GM12878 (cell line): ENCODE measurements around the gene BNC2.

ENCODE experiments used
- EP300 ChIP-seq, 2 experiments: fragments of 150-350 bp in 1 of 2; IDR thresholded peaks; 2 replicates each; pipeline ENCODE4 v1.6.1; 2011 to 2012; ENCODE audit warnings: low read depth in 2 of 2, low read length in 2 of 2, borderline replicate concordance in 1 of 2, improper control_type of control experiment in 1 of 2, inconsistent platforms in 1 of 2; ENCODE audit not compliant: control insufficient read depth in 1 of 2
- GABPA ChIP-seq: IDR thresholded peaks from 2 replicates; pipeline ENCODE4 v1.6.1; 2014; ENCODE audit warnings: antibody characterized with exemption, low read depth, mild to moderate bottlenecking, inconsistent platforms
- JUND ChIP-seq: IDR thresholded peaks from 2 replicates; pipeline ENCODE4 v1.6.1; 2012; ENCODE audit warnings: low read depth, mild to moderate bottlenecking, low read length, improper control_type of control experiment, moderate library complexity
- PML ChIP-seq: IDR thresholded peaks from 2 replicates; pipeline ENCODE4 v1.6.1; 2012; ENCODE audit warnings: low read length, inconsistent platforms
- RAD21 ChIP-seq: IDR thresholded peaks from 2 replicates; pipeline ENCODE4 v1.6.1; 2011; ENCODE audit warnings: mild to moderate bottlenecking, low read depth, low read length, moderate library complexity; ENCODE audit not compliant: insufficient read depth
- RBBP5 ChIP-seq: fragments of 200-600 bp; sonication (generic); conservative IDR thresholded peaks from 2 replicates; pipeline ENCODE4 v1.6.1; 2016
- SMC3 ChIP-seq: IDR thresholded peaks from 2 replicates; pipeline ENCODE4 v1.6.1; 2011; ENCODE audit warnings: low read length, improper control_type of control experiment, borderline replicate concordance
- SUZ12 ChIP-seq: fragments of 200-600 bp; sonication (generic); IDR thresholded peaks from one replicate; pipeline ENCODE4 v1.6.1; 2018; ENCODE audit warnings: antibody characterized with exemption, mild to moderate bottlenecking; ENCODE audit not compliant: unreplicated experiment
- ZNF274 ChIP-seq: IDR thresholded peaks from one replicate; pipeline ENCODE4 v1.8.0; 2011; ENCODE audit not compliant: insufficient read length, insufficient read depth
- TF ChIP-seq, protein P1 (sequence below): IDR thresholded peaks from 2 replicates; pipeline ENCODE4 v1.6.1; 2012; ENCODE audit warnings: low read length, inconsistent platforms
- TF ChIP-seq, protein P2 (sequence below), 3 experiments: IDR thresholded peaks in 2 of 3; conservative IDR thresholded peaks in 1 of 3; 2 replicates each; pipeline ENCODE4 v1.5.1; 2011; ENCODE audit warnings: low read depth in 3 of 3, low read length in 3 of 3, mild to moderate bottlenecking in 3 of 3, control low read depth in 2 of 3, moderate library complexity in 2 of 3, inconsistent platforms in 1 of 3, mixed read lengths in 1 of 3; ENCODE audit not compliant: control insufficient read depth in 2 of 3, insufficient read depth in 1 of 3; ENCODE audit errors: extremely low read depth in 1 of 3

DNA sequence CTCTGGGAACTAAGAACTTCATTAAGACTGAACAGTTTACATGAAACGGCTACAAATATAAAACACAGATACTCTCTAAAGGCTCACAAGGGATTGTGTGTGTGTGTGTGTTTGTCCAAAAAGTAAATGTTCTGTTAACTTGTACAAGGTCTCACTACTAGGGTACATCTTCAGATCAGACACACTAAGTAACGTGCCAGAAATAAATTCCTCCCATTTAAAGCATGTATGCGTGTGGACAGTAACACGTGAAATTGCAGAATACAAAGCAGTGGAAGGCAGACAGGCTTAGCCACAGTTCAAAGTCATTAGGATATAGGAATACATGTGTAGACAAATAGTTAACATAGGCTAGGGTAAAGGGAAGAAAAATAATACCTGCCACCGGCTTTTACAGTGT is 1.8 kb downstream of the BNC2 start:
- TF ChIP-seq SMC3 (no peak), PML (no peak), JUND (no peak), EP300 (IDR thresholded peaks at IDR 0.05; ENCODE audit: borderline replicate concordance in 1 of 2, control insufficient read depth in 1 of 2, low read depth in 2 of 2, low read length in 2 of 2) (no peak), RBBP5 (no peak), SUZ12 (no peak), GABPA (no peak), RAD21 (no peak), ZNF274 (no peak)
- TF ChIP-seq, protein P1, sequence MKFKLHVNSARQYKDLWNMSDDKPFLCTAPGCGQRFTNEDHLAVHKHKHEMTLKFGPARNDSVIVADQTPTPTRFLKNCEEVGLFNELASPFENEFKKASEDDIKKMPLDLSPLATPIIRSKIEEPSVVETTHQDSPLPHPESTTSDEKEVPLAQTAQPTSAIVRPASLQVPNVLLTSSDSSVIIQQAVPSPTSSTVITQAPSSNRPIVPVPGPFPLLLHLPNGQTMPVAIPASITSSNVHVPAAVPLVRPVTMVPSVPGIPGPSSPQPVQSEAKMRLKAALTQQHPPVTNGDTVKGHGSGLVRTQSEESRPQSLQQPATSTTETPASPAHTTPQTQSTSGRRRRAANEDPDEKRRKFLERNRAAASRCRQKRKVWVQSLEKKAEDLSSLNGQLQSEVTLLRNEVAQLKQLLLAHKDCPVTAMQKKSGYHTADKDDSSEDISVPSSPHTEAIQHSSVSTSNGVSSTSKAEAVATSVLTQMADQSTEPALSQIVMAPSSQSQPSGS = no peak
- TF ChIP-seq, protein P2, sequence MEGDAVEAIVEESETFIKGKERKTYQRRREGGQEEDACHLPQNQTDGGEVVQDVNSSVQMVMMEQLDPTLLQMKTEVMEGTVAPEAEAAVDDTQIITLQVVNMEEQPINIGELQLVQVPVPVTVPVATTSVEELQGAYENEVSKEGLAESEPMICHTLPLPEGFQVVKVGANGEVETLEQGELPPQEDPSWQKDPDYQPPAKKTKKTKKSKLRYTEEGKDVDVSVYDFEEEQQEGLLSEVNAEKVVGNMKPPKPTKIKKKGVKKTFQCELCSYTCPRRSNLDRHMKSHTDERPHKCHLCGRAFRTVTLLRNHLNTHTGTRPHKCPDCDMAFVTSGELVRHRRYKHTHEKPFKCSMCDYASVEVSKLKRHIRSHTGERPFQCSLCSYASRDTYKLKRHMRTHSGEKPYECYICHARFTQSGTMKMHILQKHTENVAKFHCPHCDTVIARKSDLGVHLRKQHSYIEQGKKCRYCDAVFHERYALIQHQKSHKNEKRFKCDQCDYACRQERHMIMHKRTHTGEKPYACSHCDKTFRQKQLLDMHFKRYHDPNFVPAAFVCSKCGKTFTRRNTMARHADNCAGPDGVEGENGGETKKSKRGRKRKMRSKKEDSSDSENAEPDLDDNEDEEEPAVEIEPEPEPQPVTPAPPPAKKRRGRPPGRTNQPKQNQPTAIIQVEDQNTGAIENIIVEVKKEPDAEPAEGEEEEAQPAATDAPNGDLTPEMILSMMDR (IDR thresholded peaks at IDR 0.05 in 2 of 3, conservative IDR thresholded peaks at IDR 0.05 in 1 of 3; ENCODE audit: control insufficient read depth in 2 of 3, extremely low read depth in 1 of 3, insufficient read depth in 1 of 3, low read depth in 3 of 3, low read length in 3 of 3) = no peak
